Stomach (tissue), 9 donors: ENCODE results near the gene FCRLA. TPM values are rescaled to one million over a fixed set of nuclear protein-coding genes. Genes with fewer than 3 reads are reported as not detected.
"Not testable (repeated sequence)": the region's sequence is repeated elsewhere in the genome, so short reads cannot be mapped to it uniquely, and the experiment has no call there.

Experiments
- DNase-seq, 2 donors: peaks; one replicate each; pipeline versions ENCODE4 v3.0.0 to v3.0.0-alpha.2; 2013 to 2019
- H3K27ac ChIP-seq, 5 donors: fragments of 200-600 bp in 4 of 5; sonication (generic) in 4 of 5; one replicate each; pipeline ENCODE4 v1.5.1; 2013 to 2019; ENCODE audit warnings: mild to moderate bottlenecking in 1 of 5, moderate library complexity in 1 of 5
- H3K27me3 ChIP-seq, 3 donors: fragments of 200-600 bp; sonication (generic); one replicate each; pipeline ENCODE4 v1.5.1; 2017 to 2019; ENCODE audit warnings: mixed run types in 1 of 3
- H3K36me3 ChIP-seq, 4 donors: fragments of 200-600 bp; sonication (generic); 1 replicate in 3 of 4; 2 replicates in 1 of 4; pipeline ENCODE4 v1.5.1; 2016 to 2019
- H3K4me1 ChIP-seq, 4 donors: fragments of 200-600 bp; sonication (generic); one replicate each; pipeline ENCODE4 v1.5.1; 2016 to 2019
- H3K4me3 ChIP-seq, 4 donors: fragments of 200-600 bp; sonication (generic) in 3 of 4; one replicate each; pipeline ENCODE4 v1.5.1; 2016 to 2019; ENCODE audit warnings: mild to moderate bottlenecking in 1 of 4
- H3K9me3 ChIP-seq, 4 donors: fragments of 200-600 bp; sonication (generic); one replicate each; pipeline ENCODE4 v1.5.1; 2016 to 2019
- CTCF ChIP-seq, 7 experiments: fragments of 450-650 bp in 4 of 7; fragments of 200-600 bp in 3 of 7; sonication (generic) in 3 of 7; IDR thresholded peaks; one replicate each; pipeline ENCODE4 v1.5.1; 2016 to 2019; ENCODE audit warnings: antibody characterized with exemption in 7 of 7, control low read depth in 2 of 7, mild to moderate bottlenecking in 1 of 7
- EP300 ChIP-seq: sonication (generic); formaldehyde crosslinking; IDR thresholded peaks from one replicate; pipeline ENCODE4 v1.6.1; 2017; ENCODE audit warnings: antibody characterized with exemption
- POLR2A ChIP-seq, 4 donors: fragments of 450-650 bp; IDR thresholded peaks; one replicate each; pipeline ENCODE4 v1.6.1; 2016; ENCODE audit warnings: antibody characterized with exemption in 4 of 4, control low read depth in 2 of 4, mild to moderate bottlenecking in 1 of 4, moderate library complexity in 1 of 4
- POLR2AphosphoS5 ChIP-seq, 3 donors: sonication (generic); formaldehyde crosslinking; IDR thresholded peaks; one replicate each; pipeline ENCODE4 v1.6.1; 2016; ENCODE audit warnings: antibody characterized with exemption in 3 of 3
- WGBS, 5 donors: extraction: QIAGEN DNeasy Blood & Tissue Kit in 3 of 5; methylation state at CpG; one replicate each; pipeline versions ENCODE4 v1.1.5 to v1.1.7; 2013 to 2018; 5-methylcytosine and 5-hydroxymethylcytosine counted together
- intact Hi-C: fragments of 100-400 bp; cut with DNase I; formaldehyde crosslinking; loops from one replicate; pipeline ENCODE4 v1.15.1; 2023; ENCODE audit warnings: low total_unique reads
- polyA plus RNA-seq, 3 donors: library from polyadenylated mRNA; stranded (reverse); fragments of 200-250 nt; gene quantifications; one replicate each; pipeline ENCODE4 v1.2.3, GENCODE V29; 2013
- total RNA-seq, 5 donors: library from RNA; depleted of rRNA; stranded (reverse); fragments of >200 nt; gene quantifications; one replicate each; pipeline versions ENCODE4 v1.1.0 to v1.2.3, GENCODE V29; 2014 to 2016
- donor health status: healthy with polysubstance abuse.
- donor health status: Bipolar disorder and iron deficiency.
- donor health status: healthy.

Gene FCRLA
- total and polyA plus RNA-seq, 8 donors = 1.8 to 3.4 (median 2.6) TPM; not detected in 5

- peak in 1 of 2 donors; percentile 11 for DNase-seq
- WGBS, 5 donors = 60 to 97% (median 88%) methylated on average over 2 to 3 of the region's 3 CpGs
- intact Hi-C loops = not testable (repeated sequence)
Observed at GRCh38 chr1:161674908-161675307, 32.1 kb upstream of the FCRLA start.

GRCh38 chr1:161676441-161676840 lies 30.6 kb upstream of the FCRLA start:
- no peak for DNase-seq
- Histone ChIP-seq H3K4me3 (no peak overlapping the region), H3K4me1 (no peaks in the 10 kb centered on the region), H3K27ac (no peak overlapping the region), H3K36me3 (no peaks in the 10 kb centered on the region), H3K9me3 (no peaks in the 10 kb centered on the region), H3K27me3 (peaks cover 0 to 7% (median 0%) of the 10 kb centered on the region in 3 donors)
- intact Hi-C loops = no loop called here
- 88 to 96% (median 94%) methylated on average over 2 of the region's 2 CpGs for WGBS, 5 donors
- TF ChIP-seq POLR2A (IDR thresholded peaks at IDR 0.05) (no peak), CTCF (IDR thresholded peaks at IDR 0.05) (no peak), POLR2AphosphoS5 (IDR thresholded peaks at IDR 0.05) (no peak), EP300 (no peak)

More at GRCh38 chr1:161674908-161675307, 32.1 kb upstream of the FCRLA start:
- H3K36me3 ChIP-seq, H3K27ac ChIP-seq, H3K9me3 ChIP-seq, H3K27me3 ChIP-seq, H3K4me1 ChIP-seq, H3K4me3 ChIP-seq: not testable (repeated sequence)

GRCh38 chr1:161676958-161677689 lies 29.9 kb upstream of the FCRLA start:
- peak in 1 of 2 donors; percentile 32 for DNase-seq
- no peak for TF ChIP-seq POLR2AphosphoS5 (IDR thresholded peaks at IDR 0.05)
- TF ChIP-seq EP300 = no peak
- no peak for TF ChIP-seq POLR2A (IDR thresholded peaks at IDR 0.05)
- no peak for TF ChIP-seq CTCF (IDR thresholded peaks at IDR 0.05)
- WGBS, 5 donors = 48 to 66% (median 51%) methylated on average over 5 of the region's 5 CpGs
- no peak overlapping the region for H3K27ac ChIP-seq
- H3K36me3 ChIP-seq = no peaks in the 10 kb centered on the region
- intact Hi-C loops = no loop called here
- no peaks in the 10 kb centered on the region for H3K4me1 ChIP-seq
- H3K4me3 ChIP-seq = no peak overlapping the region
- no peaks in the 10 kb centered on the region for H3K9me3 ChIP-seq
- H3K27me3 ChIP-seq = peaks cover 0 to 10% (median 0%) of the 10 kb centered on the region in 3 donors

GRCh38 chr1:161678500-161678899 lies 28.5 kb upstream of the FCRLA start:
- H3K27me3 ChIP-seq = peaks cover 0 to 14% (median 0%) of the 10 kb centered on the region in 3 donors
- no peak overlapping the region for H3K4me3 ChIP-seq
- no peaks in the 10 kb centered on the region for H3K36me3 ChIP-seq
- DNase-seq = no peak
- H3K4me1 ChIP-seq = no peaks in the 10 kb centered on the region
- 87 to 96% (median 95%) methylated on average over 3 of the region's 3 CpGs for whole genome bisulfite sequencing, 5 donors
- TF ChIP-seq POLR2A (IDR thresholded peaks at IDR 0.05) (no peak), POLR2AphosphoS5 (IDR thresholded peaks at IDR 0.05) (no peak), EP300 (no peak), CTCF (IDR thresholded peaks at IDR 0.05) (no peak)
- intact Hi-C loops = no loop called here
- no peaks in the 10 kb centered on the region for H3K9me3 ChIP-seq
- no peak overlapping the region for H3K27ac ChIP-seq

GRCh38 chr1:161681879-161682278 lies 25.1 kb upstream of the FCRLA start:
- Histone ChIP-seq H3K4me1 (no peaks in the 10 kb centered on the region), H3K36me3 (no peaks in the 10 kb centered on the region), H3K27me3 (peaks cover 0 to 14% (median 0%) of the 10 kb centered on the region in 3 donors), H3K4me3 (no peak overlapping the region), H3K9me3 (no peaks in the 10 kb centered on the region), H3K27ac (no peak overlapping the region)
- TF ChIP-seq CTCF (IDR thresholded peaks at IDR 0.05) = no peak
- TF ChIP-seq POLR2A (IDR thresholded peaks at IDR 0.05) = no peak
- TF ChIP-seq POLR2AphosphoS5 (IDR thresholded peaks at IDR 0.05) = no peak
- TF ChIP-seq EP300 = no peak
- intact Hi-C loops = no loop called here
- DNase-seq = no peak
- 77 to 81% (median 80%) methylated on average over 3 of the region's 3 CpGs for WGBS, 5 donors
